ENCODE results near the gene HOXC11.
A peak's percentile ranks its signal among the peaks of the same experiment; 100 is the strongest.

The HOXC11 gene

GRCh38 chr12:53951577-53952334 is 21.2 kb upstream of the HOXC11 start:
- Histone ChIP-seq H3K4me1 (peaks cover 0 to 19% (median 10%) of the 10 kb centered on the region in 4 donors), H3K27ac (no peak overlapping the region), H3K9me3 (no peaks in the 10 kb centered on the region), H3K36me3 (no peaks in the 10 kb centered on the region), H3K27me3 (peaks cover 5 to 65% of the 10 kb centered on the region in 2 donors), H3K4me3 (no peak overlapping the region)
- DNase-seq: peak in 1 of 2 donors; percentile 49
- intact Hi-C loops (cut with DNase I; ENCODE audit: low total_unique reads): no loop called here
- TF ChIP-seq CTCF (IDR thresholded peaks at IDR 0.05): no peak

GRCh38 chr12:53952335-53952694 is 20.6 kb upstream of the HOXC11 start:
- TF ChIP-seq CTCF (IDR thresholded peaks at IDR 0.05): no peak
- Histone ChIP-seq H3K36me3 (no peaks in the 10 kb centered on the region), H3K4me1 (peaks cover 0 to 19% (median 10%) of the 10 kb centered on the region in 4 donors), H3K4me3 (no peak overlapping the region), H3K27ac (no peak overlapping the region), H3K9me3 (no peaks in the 10 kb centered on the region), H3K27me3 (peaks cover 5 to 67% of the 10 kb centered on the region in 2 donors)
- intact Hi-C loops (cut with DNase I; ENCODE audit: low total_unique reads): no loop called here
- no peak for DNase-seq

- no peaks in the 10 kb centered on the region for H3K9me3 ChIP-seq
- peak overlapping the region; percentile 11 to 19 for H3K4me3 ChIP-seq
- H3K27ac ChIP-seq: peak overlapping the region in 1 of 2 donors; percentile 28
- H3K36me3 ChIP-seq: no peaks in the 10 kb centered on the region
- H3K4me1 ChIP-seq: peaks cover 0 to 19% (median 10%) of the 10 kb centered on the region in 4 donors
- TF ChIP-seq CTCF (IDR thresholded peaks at IDR 0.05): no peak
- DNase-seq: peak in 1 of 2 donors; percentile 62
- H3K27me3 ChIP-seq: peaks cover 5 to 72% of the 10 kb centered on the region in 2 donors
- intact Hi-C loops (cut with DNase I; ENCODE audit: low total_unique reads): no loop called here
These were observed 19.8 kb upstream of the HOXC11 start for GRCh38 chr12:53952871-53953734.

- Histone ChIP-seq H3K4me3 (peak overlapping the region in 1 of 2 donors; percentile 58), H3K36me3 (no peaks in the 10 kb centered on the region), H3K27ac (no peak overlapping the region), H3K27me3 (peaks cover 5 to 72% of the 10 kb centered on the region in 2 donors), H3K4me1 (peaks cover 0 to 19% (median 10%) of the 10 kb centered on the region in 4 donors), H3K9me3 (no peaks in the 10 kb centered on the region)
- TF ChIP-seq CTCF (IDR thresholded peaks at IDR 0.05): no peak
- intact Hi-C loops (cut with DNase I; ENCODE audit: low total_unique reads): no loop called here
- no peak for DNase-seq
These were observed 18.9 kb upstream of the HOXC11 start for GRCh38 chr12:53953831-53954693.

- Histone ChIP-seq H3K27ac (peak within 1 kb of the TSS in 1 of 2 donors; percentile 33), H3K27me3 (peaks cover 5 to 70% of the 10 kb centered on the region in 2 donors), H3K4me3 (peak within 1 kb of the TSS; percentile 40 to 58), H3K9me3 (no peaks in the 10 kb centered on the region), H3K4me1 (peaks cover 0 to 19% (median 10%) of the 10 kb centered on the region in 4 donors), H3K36me3 (no peaks in the 10 kb centered on the region)
- intact Hi-C loops (cut with DNase I; ENCODE audit: low total_unique reads): no loop called here
- no peak for DNase-seq
- no peak for TF ChIP-seq CTCF (IDR thresholded peaks at IDR 0.05)
These were observed 18.3 kb upstream of the HOXC11 start, which contains the start of gene HOXC12 for GRCh38 chr12:53954694-53955035. HOXC12 (plus strand) TSS chr12:53954903; CDS start chr12:53954930, 27 bp downstream.

Data from tibial artery (tissue), 4 donors.